Uterus (tissue), 4 donors: Measurements from ENCODE around the gene COL23A1. TPM values are rescaled to one million over a fixed set of nuclear protein-coding genes. Genes with fewer than 3 reads are reported as not detected.

Source experiments
- DNase-seq, 2 donors: peaks; one replicate each; pipeline ENCODE4 v3.0.0-alpha.2; 2019 to 2020
- H3K27ac ChIP-seq, 2 donors: fragments of 200-600 bp; sonication (generic); 1 replicate in 1 of 2; 2 replicates in 1 of 2; pipeline ENCODE4 v1.5.1; 2016 to 2018
- H3K27me3 ChIP-seq, 2 donors: fragments of 200-600 bp; sonication (generic); one replicate each; pipeline ENCODE4 v1.5.1; 2018 to 2019; ENCODE audit warnings: control low read depth in 1 of 2
- H3K36me3 ChIP-seq, 2 donors: fragments of 200-600 bp; sonication (generic); one replicate each; pipeline ENCODE4 v1.5.1; 2019; ENCODE audit warnings: control low read depth in 1 of 2
- H3K4me1 ChIP-seq, 2 donors: fragments of 200-600 bp; sonication (generic); one replicate each; pipeline ENCODE4 v1.5.1; 2018 to 2019; ENCODE audit warnings: control low read depth in 1 of 2
- H3K4me3 ChIP-seq, 2 donors: fragments of 200-600 bp; sonication (generic); 1 replicate in 1 of 2; 2 replicates in 1 of 2; pipeline ENCODE4 v1.5.1; 2018 to 2019; ENCODE audit warnings: mild to moderate bottlenecking in 1 of 2
- H3K9me3 ChIP-seq, 2 donors: fragments of 200-600 bp; sonication (generic); one replicate each; pipeline ENCODE4 v1.5.1; 2019; ENCODE audit warnings: control low read depth in 1 of 2
- POLR2A ChIP-seq, 2 donors: fragments of 450-650 bp; IDR thresholded peaks; one replicate each; pipeline ENCODE4 v1.6.1; 2016; ENCODE audit warnings: antibody characterized with exemption in 2 of 2, mild to moderate bottlenecking in 1 of 2, moderate library complexity in 1 of 2
- intact Hi-C: fragments of 100-400 bp; cut with DNase I; formaldehyde crosslinking; loops from one replicate; pipeline ENCODE4 v1.15.1; 2023; ENCODE audit warnings: low total_unique reads
- total RNA-seq, 4 donors: library from RNA; depleted of rRNA in 3 of 4; stranded (reverse); fragments of >200 nt in 3 of 4; gene quantifications; one replicate each; pipeline versions ENCODE4 v1.1.0 to v1.2.4, GENCODE V29; 2014 to 2023
- TF ChIP-seq, protein P1 (sequence below), 4 experiments: fragments of 200-600 bp in 2 of 4; fragments of 450-650 bp in 2 of 4; sonication (generic) in 2 of 4; IDR thresholded peaks; one replicate each; pipeline ENCODE4 v1.5.1; 2016 to 2019; ENCODE audit warnings: antibody characterized with exemption in 4 of 4, mild to moderate bottlenecking in 2 of 4, moderate library complexity in 1 of 4
- donor health status: DM: yes; HTN: yes; CAD: no.

Gene COL23A1
- total RNA-seq, 4 donors from 2014 or later: 0.85 to 7.6 (median 2.0) TPM; not detected in 1

DNA sequence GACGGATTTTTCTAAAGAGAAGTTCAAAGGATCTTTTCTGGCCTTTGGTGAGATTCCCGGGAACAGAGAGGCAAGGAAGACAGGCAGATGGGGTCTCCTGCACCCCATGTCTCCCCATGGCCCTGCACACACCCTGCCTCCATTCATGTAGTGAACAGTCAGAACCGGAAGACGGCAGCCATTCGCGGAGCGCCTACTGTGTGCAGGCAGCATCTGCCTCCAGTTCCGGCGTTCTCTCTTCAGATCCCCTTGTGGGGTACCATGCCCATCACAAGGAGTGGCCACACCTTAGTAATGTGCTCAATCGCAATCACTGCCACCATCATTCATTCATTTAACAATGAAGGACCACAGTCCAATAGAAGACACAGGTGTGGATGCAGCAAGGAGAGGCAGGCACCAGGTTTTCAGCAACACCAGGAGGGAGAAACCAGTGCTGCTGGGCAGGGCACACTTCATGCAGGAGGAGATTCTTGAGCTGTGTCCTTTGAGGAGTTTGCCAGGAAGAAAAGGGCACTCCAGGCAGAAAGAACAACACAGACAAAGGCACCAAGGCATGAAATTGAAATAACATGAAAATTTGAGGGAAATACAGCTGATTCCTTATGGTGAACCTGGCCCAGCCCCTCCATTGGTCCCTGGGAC lies 186.1 kb downstream of the COL23A1 start:
- TF ChIP-seq, protein P1, sequence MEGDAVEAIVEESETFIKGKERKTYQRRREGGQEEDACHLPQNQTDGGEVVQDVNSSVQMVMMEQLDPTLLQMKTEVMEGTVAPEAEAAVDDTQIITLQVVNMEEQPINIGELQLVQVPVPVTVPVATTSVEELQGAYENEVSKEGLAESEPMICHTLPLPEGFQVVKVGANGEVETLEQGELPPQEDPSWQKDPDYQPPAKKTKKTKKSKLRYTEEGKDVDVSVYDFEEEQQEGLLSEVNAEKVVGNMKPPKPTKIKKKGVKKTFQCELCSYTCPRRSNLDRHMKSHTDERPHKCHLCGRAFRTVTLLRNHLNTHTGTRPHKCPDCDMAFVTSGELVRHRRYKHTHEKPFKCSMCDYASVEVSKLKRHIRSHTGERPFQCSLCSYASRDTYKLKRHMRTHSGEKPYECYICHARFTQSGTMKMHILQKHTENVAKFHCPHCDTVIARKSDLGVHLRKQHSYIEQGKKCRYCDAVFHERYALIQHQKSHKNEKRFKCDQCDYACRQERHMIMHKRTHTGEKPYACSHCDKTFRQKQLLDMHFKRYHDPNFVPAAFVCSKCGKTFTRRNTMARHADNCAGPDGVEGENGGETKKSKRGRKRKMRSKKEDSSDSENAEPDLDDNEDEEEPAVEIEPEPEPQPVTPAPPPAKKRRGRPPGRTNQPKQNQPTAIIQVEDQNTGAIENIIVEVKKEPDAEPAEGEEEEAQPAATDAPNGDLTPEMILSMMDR (IDR thresholded peaks at IDR 0.05): no peak
- TF ChIP-seq POLR2A (IDR thresholded peaks at IDR 0.05): no peak
- DNase-seq: no peak
- no peak overlapping the region for H3K4me3 ChIP-seq
- intact Hi-C loops: no loop called here
- no peaks in the 10 kb centered on the region for H3K4me1 ChIP-seq
- no peak overlapping the region for H3K27ac ChIP-seq
- H3K36me3 ChIP-seq: no peaks in the 10 kb centered on the region
- no peaks in the 10 kb centered on the region for H3K9me3 ChIP-seq
- H3K27me3 ChIP-seq: peaks cover 0 to 4% of the 10 kb centered on the region in 2 donors

DNA sequence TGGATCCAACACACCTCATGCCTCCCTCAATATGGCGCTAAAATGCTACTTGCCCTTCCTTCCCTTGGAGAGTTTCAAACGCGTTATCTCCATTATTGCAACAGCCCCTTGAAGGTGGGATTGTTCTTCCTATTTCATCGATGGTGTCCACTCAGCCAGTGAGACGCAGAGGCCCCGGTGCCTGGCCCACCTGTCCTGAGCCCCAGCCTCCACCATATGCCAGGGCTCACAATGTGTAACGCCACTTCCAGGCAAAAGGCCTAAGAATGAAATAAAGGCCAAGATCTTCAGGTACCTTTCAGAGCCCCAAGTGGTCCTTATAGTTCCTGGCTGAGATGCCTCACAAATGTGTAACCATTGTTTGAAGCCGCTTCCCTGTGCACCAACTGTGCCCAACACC lies 186.8 kb downstream of the COL23A1 start:
- H3K9me3 ChIP-seq: no peaks in the 10 kb centered on the region
- no peaks in the 10 kb centered on the region for H3K4me1 ChIP-seq
- peaks cover 0 to 4% of the 10 kb centered on the region in 2 donors for H3K27me3 ChIP-seq
- no peaks in the 10 kb centered on the region for H3K36me3 ChIP-seq
- H3K27ac ChIP-seq: no peak overlapping the region
- no peak for DNase-seq
- intact Hi-C loops: no loop called here
- H3K4me3 ChIP-seq: no peak overlapping the region
- no peak for TF ChIP-seq POLR2A (IDR thresholded peaks at IDR 0.05)
- TF ChIP-seq, protein P1 (IDR thresholded peaks at IDR 0.05): no peak

DNA sequence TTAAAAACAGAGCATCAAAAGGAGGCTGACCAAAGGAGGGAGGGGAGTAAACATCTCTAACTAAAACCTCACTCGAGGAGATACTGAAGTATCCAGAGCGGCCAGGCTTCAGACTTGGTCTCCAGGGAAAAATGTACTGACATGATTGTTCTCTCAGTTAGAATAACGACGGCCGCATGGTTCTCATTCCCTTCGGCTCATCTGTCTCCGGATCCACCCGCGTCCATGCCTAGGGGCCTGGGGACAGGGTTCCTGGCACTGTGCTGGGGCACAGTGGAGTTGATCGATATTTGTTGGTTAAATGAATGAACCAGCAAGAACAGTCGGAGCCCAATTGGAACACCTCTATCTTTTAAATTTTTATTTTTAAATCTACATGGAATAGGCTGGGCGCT lies 190.5 kb downstream of the COL23A1 start:
- intact Hi-C loops: no loop called here
- peaks cover 0 to 4% of the 10 kb centered on the region in 2 donors for H3K27me3 ChIP-seq
- no peak for DNase-seq

GRCh38 chr5:178398901-178399700 lies 191.1 kb downstream of the COL23A1 start:
- Histone ChIP-seq H3K27ac (no peak overlapping the region), H3K4me3 (no peak overlapping the region), H3K36me3 (no peaks in the 10 kb centered on the region), H3K4me1 (no peaks in the 10 kb centered on the region), H3K27me3 (peaks cover 0 to 4% of the 10 kb centered on the region in 2 donors), H3K9me3 (no peaks in the 10 kb centered on the region)
- TF ChIP-seq, protein P1 (IDR thresholded peaks at IDR 0.05): no peak
- no peak for TF ChIP-seq POLR2A (IDR thresholded peaks at IDR 0.05)
- DNase-seq: no peak
- intact Hi-C loops: no loop called here

More for the DNA sequence above, 190.5 kb downstream of the COL23A1 start:
- H3K4me1 ChIP-seq: no peaks in the 10 kb centered on the region
- H3K36me3 ChIP-seq: no peaks in the 10 kb centered on the region
- H3K4me3 ChIP-seq: no peak overlapping the region
- no peak overlapping the region for H3K27ac ChIP-seq
- H3K9me3 ChIP-seq: no peaks in the 10 kb centered on the region
- no peak for TF ChIP-seq POLR2A (IDR thresholded peaks at IDR 0.05)
- TF ChIP-seq, protein P1 (IDR thresholded peaks at IDR 0.05): no peak
